OCI-LY1 (cell line): ENCODE measurements around the gene AASDH.
A peak's percentile ranks its signal among the peaks of the same experiment; 100 is the strongest.

Experiments used
- EZH2 ChIP-seq: fragments of 200-600 bp; sonication (generic), shearing (Covaris generic); IDR thresholded peaks from 2 replicates; pipeline ENCODE4 v1.8.0; 2017; ENCODE audit warnings: borderline replicate concordance, mixed run types, mild to moderate bottlenecking, antibody characterized with exemption, low read length, moderate library complexity, mixed read lengths
- TF ChIP-seq, protein P1 (sequence below): fragments of 200-600 bp; sonication (generic), shearing (Covaris generic); IDR thresholded peaks from 2 replicates; pipeline ENCODE4 v1.5.1; 2017; ENCODE audit warnings: mild to moderate bottlenecking, antibody characterized with exemption, low read length, moderate library complexity, mixed read lengths

DNA sequence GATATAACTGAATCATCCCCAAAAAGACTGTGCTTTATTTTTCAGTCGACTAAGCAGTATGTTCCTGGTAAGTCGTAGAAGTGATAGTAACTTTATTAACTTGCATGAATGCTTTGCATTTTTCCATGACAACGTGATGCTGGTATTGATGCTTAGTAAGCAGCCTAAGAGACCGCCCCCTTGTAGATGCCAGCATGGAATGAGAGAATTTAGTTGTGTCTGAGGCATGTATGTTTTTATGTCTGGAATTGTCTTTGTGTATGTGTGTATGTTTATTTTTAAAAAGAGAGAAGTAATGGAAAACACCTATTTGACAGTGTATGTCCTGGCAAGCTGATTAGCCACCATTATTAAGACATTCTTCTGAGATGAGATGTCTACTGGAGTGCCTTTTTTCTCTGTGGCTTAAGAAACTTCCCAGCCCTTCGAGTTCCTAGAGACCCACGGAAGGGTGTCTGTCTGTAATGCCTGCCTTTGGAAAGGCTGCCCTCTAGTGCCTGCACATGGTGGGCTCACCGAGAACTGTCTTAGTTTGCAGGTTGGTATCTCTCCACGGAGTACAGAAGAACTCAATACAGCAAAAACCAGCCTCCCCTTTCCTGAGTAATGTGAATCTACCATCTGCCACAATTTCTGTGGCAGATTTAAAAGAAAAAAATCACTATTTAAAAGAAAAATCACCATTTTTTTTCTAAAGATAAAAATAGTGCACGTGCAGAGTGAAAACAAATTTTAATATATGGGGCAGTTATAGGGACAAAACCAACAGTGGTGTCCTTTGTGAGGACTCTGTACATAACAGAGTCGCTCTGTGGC, 85.9 kb downstream of the AASDH start:
- TF ChIP-seq, protein P1, sequence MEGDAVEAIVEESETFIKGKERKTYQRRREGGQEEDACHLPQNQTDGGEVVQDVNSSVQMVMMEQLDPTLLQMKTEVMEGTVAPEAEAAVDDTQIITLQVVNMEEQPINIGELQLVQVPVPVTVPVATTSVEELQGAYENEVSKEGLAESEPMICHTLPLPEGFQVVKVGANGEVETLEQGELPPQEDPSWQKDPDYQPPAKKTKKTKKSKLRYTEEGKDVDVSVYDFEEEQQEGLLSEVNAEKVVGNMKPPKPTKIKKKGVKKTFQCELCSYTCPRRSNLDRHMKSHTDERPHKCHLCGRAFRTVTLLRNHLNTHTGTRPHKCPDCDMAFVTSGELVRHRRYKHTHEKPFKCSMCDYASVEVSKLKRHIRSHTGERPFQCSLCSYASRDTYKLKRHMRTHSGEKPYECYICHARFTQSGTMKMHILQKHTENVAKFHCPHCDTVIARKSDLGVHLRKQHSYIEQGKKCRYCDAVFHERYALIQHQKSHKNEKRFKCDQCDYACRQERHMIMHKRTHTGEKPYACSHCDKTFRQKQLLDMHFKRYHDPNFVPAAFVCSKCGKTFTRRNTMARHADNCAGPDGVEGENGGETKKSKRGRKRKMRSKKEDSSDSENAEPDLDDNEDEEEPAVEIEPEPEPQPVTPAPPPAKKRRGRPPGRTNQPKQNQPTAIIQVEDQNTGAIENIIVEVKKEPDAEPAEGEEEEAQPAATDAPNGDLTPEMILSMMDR = peak; percentile 88
- TF ChIP-seq EZH2 = no peak
